Adrenal gland (tissue), 5 donors: ENCODE results near the gene BSG.
"Not testable (repeated sequence)": the region's sequence is repeated elsewhere in the genome, so short reads cannot be mapped to it uniquely, and the experiment has no call there.

Experiments used
- POLR2A ChIP-seq, 2 donors: fragments of 450-650 bp; IDR thresholded peaks; one replicate each; pipeline ENCODE4 v1.6.1; 2017; ENCODE audit warnings: antibody characterized with exemption in 2 of 2, mild to moderate bottlenecking in 2 of 2, moderate library complexity in 1 of 2
- TF ChIP-seq, protein P1 (sequence below), 6 experiments: fragments of 450-650 bp in 4 of 6; fragments of 200-600 bp in 2 of 6; sonication (generic) in 1 of 6; IDR thresholded peaks; 1 replicate in 5 of 6; 2 replicates in 1 of 6; pipeline versions ENCODE4 v1.5.1 to v1.8.0; 2016 to 2021; ENCODE audit warnings: antibody characterized with exemption in 6 of 6, mild to moderate bottlenecking in 2 of 6, moderate library complexity in 1 of 6
- donor health status: DM: no; HTN: no; CAD: no.

DNA sequence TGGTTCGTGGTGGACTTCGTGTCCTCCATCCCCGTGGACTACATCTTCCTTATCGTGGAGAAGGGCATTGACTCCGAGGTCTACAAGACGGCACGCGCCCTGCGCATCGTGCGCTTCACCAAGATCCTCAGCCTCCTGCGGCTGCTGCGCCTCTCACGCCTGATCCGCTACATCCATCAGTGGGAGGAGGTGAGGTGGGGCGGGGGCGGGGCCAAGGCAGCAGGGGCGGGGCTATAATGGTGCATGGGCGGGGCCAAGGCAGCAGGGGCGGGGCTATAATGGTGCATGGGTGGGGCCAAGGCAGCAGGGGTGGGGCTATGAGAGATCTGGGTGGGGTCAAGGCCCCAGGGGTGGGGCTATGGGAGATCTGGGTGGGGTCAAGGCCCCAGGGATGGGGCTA is 31.4 kb downstream of the BSG start:
- TF ChIP-seq, protein P1, sequence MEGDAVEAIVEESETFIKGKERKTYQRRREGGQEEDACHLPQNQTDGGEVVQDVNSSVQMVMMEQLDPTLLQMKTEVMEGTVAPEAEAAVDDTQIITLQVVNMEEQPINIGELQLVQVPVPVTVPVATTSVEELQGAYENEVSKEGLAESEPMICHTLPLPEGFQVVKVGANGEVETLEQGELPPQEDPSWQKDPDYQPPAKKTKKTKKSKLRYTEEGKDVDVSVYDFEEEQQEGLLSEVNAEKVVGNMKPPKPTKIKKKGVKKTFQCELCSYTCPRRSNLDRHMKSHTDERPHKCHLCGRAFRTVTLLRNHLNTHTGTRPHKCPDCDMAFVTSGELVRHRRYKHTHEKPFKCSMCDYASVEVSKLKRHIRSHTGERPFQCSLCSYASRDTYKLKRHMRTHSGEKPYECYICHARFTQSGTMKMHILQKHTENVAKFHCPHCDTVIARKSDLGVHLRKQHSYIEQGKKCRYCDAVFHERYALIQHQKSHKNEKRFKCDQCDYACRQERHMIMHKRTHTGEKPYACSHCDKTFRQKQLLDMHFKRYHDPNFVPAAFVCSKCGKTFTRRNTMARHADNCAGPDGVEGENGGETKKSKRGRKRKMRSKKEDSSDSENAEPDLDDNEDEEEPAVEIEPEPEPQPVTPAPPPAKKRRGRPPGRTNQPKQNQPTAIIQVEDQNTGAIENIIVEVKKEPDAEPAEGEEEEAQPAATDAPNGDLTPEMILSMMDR (IDR thresholded peaks at IDR 0.05), result not testable (repeated sequence)
- TF ChIP-seq POLR2A (IDR thresholded peaks at IDR 0.05), result not testable (repeated sequence)
